Esophagus muscularis mucosa (tissue), 4 donors: ENCODE results near the gene MAP1LC3B2. TPM values are rescaled to one million over a fixed set of nuclear protein-coding genes. Genes with fewer than 3 reads are reported as not detected.

Source experiments
- DNase-seq: peaks from one replicate; pipeline ENCODE4 v3.0.0-alpha.2; 2017; ENCODE audit errors: extremely low spot score
- H3K27ac ChIP-seq, 4 donors: fragments of 200-600 bp; sonication (generic); replicated peaks in 1 of 4; 1 replicate in 3 of 4; 2 replicates in 1 of 4; pipeline ENCODE4 v1.5.1; 2016 to 2019; ENCODE audit warnings: mild to moderate bottlenecking in 1 of 4
- H3K27me3 ChIP-seq, 4 donors: fragments of 200-600 bp; sonication (generic); one replicate each; pipeline versions ENCODE4 v1.5.1 to v1.6.0; 2016 to 2019
- H3K36me3 ChIP-seq, 4 donors: fragments of 200-600 bp; sonication (generic); one replicate each; pipeline ENCODE4 v1.5.1; 2016 to 2019
- H3K4me1 ChIP-seq, 4 donors: fragments of 200-600 bp; sonication (generic); one replicate each; pipeline ENCODE4 v1.5.1; 2016 to 2019
- H3K4me3 ChIP-seq, 4 donors: fragments of 200-600 bp; sonication (generic); 1 replicate in 2 of 4; 2 replicates in 2 of 4; pipeline ENCODE4 v1.5.1; 2016 to 2019; ENCODE audit warnings: mild to moderate bottlenecking in 4 of 4, moderate library complexity in 1 of 4
- H3K9me3 ChIP-seq, 4 donors: fragments of 200-600 bp; sonication (generic); 1 replicate in 3 of 4; 2 replicates in 1 of 4; pipeline ENCODE4 v1.5.1; 2016 to 2019
- EP300 ChIP-seq: sonication (generic); formaldehyde crosslinking; IDR thresholded peaks from one replicate; pipeline ENCODE4 v1.6.1; 2017; ENCODE audit warnings: antibody characterized with exemption
- POLR2A ChIP-seq: fragments of 450-650 bp; IDR thresholded peaks from one replicate; pipeline ENCODE4 v1.6.1; 2017; ENCODE audit warnings: antibody characterized with exemption, moderate library complexity, mild to moderate bottlenecking, low read depth
- POLR2AphosphoS5 ChIP-seq, 2 donors: sonication (generic); formaldehyde crosslinking; IDR thresholded peaks; one replicate each; pipeline ENCODE4 v1.6.1; 2017; ENCODE audit warnings: antibody characterized with exemption in 2 of 2
- WGBS: methylation state at CpG from one replicate; pipeline ENCODE4 v1.1.5; 2018; 5-methylcytosine and 5-hydroxymethylcytosine counted together
- intact Hi-C: fragments of 100-400 bp; cut with DNase I; formaldehyde crosslinking; loops from one replicate; pipeline ENCODE4 v1.15.1; 2023
- total RNA-seq, 4 donors: library from RNA; depleted of rRNA; stranded (reverse); fragments of >200 nt; gene quantifications; one replicate each; pipeline versions ENCODE4 v1.1.0 to v1.2.1, GENCODE V29; 2016
- TF ChIP-seq, protein P1 (sequence below), 3 experiments: fragments of 200-600 bp in 2 of 3; fragments of 450-650 bp in 1 of 3; sonication (generic) in 2 of 3; IDR thresholded peaks; one replicate each; pipeline ENCODE4 v1.5.1; 2017 to 2019; ENCODE audit warnings: antibody characterized with exemption in 3 of 3, mild to moderate bottlenecking in 2 of 3, moderate library complexity in 1 of 3

Gene MAP1LC3B2
- total RNA-seq, 4 donors from 2014 or later, result 0.83 to 3.0 (median 1.8) TPM; not detected in 1

DNA sequence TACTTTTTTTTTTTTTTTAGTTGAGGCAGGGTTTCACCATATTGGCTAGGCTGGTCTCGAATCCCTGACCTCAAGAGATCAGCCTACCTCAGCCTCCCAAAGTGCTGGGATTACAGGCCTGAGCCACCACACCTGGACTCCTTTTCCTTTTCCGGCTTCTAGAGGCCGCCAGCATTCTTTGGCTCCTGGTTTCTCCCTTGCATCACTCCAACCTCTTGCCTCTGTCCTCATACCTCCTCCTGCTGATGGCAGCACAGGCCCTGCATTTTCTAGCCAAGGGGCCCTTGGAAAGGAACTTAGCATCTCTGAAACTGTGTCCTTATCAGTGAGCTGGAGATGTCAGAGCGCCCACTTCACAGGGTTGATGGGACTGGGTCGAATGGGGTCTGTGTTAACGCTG lies 53.3 kb downstream of the MAP1LC3B2 start:
- Histone ChIP-seq H3K27ac (no peak overlapping the region), H3K36me3 (no peaks in the 10 kb centered on the region), H3K27me3 (no peaks in the 10 kb centered on the region), H3K9me3 (no peaks in the 10 kb centered on the region), H3K4me1 (peaks cover 0 to 13% (median 8%) of the 10 kb centered on the region in 4 donors), H3K4me3 (no peak overlapping the region)
- DNase-seq, result no peak
- intact Hi-C loops, result no loop called here
- 94% methylated on average over 6 of the region's 6 CpGs for WGBS
- TF ChIP-seq, protein P1, sequence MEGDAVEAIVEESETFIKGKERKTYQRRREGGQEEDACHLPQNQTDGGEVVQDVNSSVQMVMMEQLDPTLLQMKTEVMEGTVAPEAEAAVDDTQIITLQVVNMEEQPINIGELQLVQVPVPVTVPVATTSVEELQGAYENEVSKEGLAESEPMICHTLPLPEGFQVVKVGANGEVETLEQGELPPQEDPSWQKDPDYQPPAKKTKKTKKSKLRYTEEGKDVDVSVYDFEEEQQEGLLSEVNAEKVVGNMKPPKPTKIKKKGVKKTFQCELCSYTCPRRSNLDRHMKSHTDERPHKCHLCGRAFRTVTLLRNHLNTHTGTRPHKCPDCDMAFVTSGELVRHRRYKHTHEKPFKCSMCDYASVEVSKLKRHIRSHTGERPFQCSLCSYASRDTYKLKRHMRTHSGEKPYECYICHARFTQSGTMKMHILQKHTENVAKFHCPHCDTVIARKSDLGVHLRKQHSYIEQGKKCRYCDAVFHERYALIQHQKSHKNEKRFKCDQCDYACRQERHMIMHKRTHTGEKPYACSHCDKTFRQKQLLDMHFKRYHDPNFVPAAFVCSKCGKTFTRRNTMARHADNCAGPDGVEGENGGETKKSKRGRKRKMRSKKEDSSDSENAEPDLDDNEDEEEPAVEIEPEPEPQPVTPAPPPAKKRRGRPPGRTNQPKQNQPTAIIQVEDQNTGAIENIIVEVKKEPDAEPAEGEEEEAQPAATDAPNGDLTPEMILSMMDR (IDR thresholded peaks at IDR 0.05), result no peak
- TF ChIP-seq EP300 (no peak), POLR2A (no peak), POLR2AphosphoS5 (IDR thresholded peaks at IDR 0.05) (no peak)

DNA sequence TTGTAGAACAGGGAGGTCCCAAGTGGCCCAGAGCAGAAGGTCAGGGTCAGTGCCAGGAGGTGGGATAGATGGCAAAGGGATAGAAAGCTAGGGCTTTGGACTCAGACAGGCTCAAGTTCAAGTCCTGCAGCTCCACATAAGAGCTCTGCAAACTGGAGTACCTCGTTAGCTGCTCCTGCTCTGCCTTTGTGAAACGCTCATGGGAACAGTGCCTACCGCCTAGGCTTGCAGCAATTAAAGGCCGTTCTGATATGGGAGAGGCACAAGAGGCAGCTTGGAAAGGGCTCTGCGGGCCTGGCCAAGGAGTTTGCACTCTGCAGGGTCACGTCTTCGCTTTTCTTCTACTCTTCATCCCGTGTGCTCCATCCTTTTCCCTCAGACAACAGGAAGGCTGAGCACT lies 54.1 kb downstream of the MAP1LC3B2 start:
- Histone ChIP-seq H3K27ac (no peak overlapping the region), H3K4me1 (peaks cover 0 to 13% (median 8%) of the 10 kb centered on the region in 4 donors), H3K27me3 (no peaks in the 10 kb centered on the region), H3K4me3 (no peak overlapping the region), H3K9me3 (no peaks in the 10 kb centered on the region), H3K36me3 (no peaks in the 10 kb centered on the region)
- 91% methylated on average over 8 of the region's 8 CpGs for WGBS
- TF ChIP-seq POLR2A (no peak), POLR2AphosphoS5 (IDR thresholded peaks at IDR 0.05) (no peak), EP300 (no peak)
- TF ChIP-seq, protein P1 (IDR thresholded peaks at IDR 0.05), result no peak
- DNase-seq, result no peak
- intact Hi-C loops, result no loop called here

DNA sequence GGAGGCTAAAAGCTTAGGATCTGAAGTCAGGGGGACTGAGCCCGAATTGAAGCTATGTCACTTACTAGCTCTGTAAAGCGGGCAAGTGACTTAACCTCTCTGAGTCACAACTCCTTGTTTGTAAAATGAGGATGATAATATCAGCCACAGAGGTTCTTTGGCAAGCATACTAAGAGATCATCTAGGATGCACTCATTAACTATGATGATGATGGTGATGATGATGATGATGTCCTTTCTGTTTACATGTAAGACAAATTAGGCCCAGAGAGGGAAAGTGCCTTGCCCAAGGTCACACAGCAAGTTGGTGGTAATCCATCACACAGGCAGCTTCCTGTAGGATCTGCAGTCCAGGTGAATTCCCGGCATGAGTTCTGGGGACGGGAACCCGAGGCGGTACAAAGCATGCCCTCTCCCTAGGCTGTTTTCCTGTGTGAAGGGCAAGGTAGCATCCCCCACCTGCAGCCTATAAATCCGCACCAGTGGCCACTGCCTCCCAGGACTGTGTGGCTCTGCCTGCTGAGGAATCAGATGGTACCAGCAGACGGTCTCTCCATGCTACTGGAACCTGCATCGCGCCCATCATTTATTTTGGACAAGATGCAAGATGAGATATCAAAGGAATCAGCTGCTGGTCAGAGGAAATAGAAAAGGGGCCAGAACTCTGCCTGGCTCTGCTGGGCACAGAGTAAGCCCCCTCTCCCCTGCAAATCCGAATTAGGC lies 55.2 kb downstream of the MAP1LC3B2 start:
- TF ChIP-seq, protein P1 (IDR thresholded peaks at IDR 0.05), result no peak
- TF ChIP-seq POLR2AphosphoS5 (IDR thresholded peaks at IDR 0.05), result no peak
- no peak for TF ChIP-seq POLR2A
- TF ChIP-seq EP300, result no peak
- Histone ChIP-seq H3K27me3 (no peaks in the 10 kb centered on the region), H3K9me3 (no peaks in the 10 kb centered on the region), H3K36me3 (no peaks in the 10 kb centered on the region), H3K4me1 (peaks cover 0 to 8% (median 6%) of the 10 kb centered on the region in 4 donors), H3K27ac (no peak overlapping the region), H3K4me3 (no peak overlapping the region)
- 80% methylated on average over 6 of the region's 11 CpGs for WGBS
- intact Hi-C loops, result no loop called here
- no peak for DNase-seq

DNA sequence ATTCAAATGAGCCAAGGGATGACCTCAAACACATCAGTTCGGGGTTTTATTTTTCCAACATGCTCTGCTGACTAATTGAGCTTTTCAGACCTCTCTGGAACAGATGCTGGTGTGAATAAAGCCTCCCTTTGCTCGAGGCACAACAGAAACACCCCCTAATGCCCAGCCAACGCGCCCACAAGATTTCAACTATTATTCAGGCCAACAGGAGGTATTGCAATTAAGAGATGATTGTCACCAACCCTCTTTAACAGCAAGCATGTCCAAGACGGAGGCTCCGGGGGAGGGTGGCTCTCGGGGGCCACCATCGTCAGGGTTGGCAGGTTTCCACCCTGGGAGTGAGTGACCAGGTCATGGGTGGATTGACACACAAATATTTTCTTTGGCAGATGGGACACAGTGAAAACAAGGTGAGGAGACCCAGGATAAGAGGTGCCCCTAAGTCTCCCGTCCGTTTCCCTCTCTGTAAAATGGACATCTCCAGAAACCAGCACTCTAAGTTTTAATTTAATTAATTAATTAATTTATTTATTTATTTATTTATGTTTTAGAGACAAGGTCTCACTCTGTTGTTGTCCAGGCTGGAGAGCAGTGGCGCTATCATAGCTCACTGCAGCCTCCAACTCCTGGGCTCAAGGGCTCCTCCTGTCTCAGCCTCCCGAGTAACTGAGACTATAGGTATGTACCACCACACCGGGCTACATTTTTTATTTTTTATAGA lies 56.1 kb downstream of the MAP1LC3B2 start:
- Histone ChIP-seq H3K4me1 (peaks cover under 1 to 7% (median 3%) of the 10 kb centered on the region in 4 donors), H3K36me3 (no peaks in the 10 kb centered on the region), H3K27ac (no peak overlapping the region), H3K9me3 (no peaks in the 10 kb centered on the region), H3K27me3 (no peaks in the 10 kb centered on the region), H3K4me3 (no peak overlapping the region)
- TF ChIP-seq, protein P1 (IDR thresholded peaks at IDR 0.05), result no peak
- intact Hi-C loops, result no loop called here
- no peak for DNase-seq
- WGBS, result 71% methylated on average over 13 of the region's 13 CpGs
